HepG2 (cell line): ENCODE data around the gene TMEM256. TPM values are rescaled to one million over a fixed set of nuclear protein-coding genes. Genes with fewer than 3 reads are reported as not detected.

ENCODE experiments used
- ATF3 ChIP-seq: sonication (generic); formaldehyde crosslinking; IDR thresholded peaks from 2 replicates; pipeline ENCODE4 v1.4.0; 2020; ENCODE audit warnings: missing genetic modification reagents
- CBFB ChIP-seq: sonication (generic); formaldehyde crosslinking; IDR thresholded peaks from 2 replicates; pipeline ENCODE4 v1.4.0; 2020; ENCODE audit warnings: missing genetic modification reagents
- CREBL2 ChIP-seq: sonication (generic); formaldehyde crosslinking; IDR thresholded peaks from 2 replicates; pipeline ENCODE4 v1.8.1; 2023; ENCODE audit warnings: missing genetic modification reagents, mild to moderate bottlenecking, borderline replicate concordance
- DNMT3B ChIP-seq: conservative IDR thresholded peaks from 2 replicates; pipeline ENCODE4 v1.6.1; 2016; ENCODE audit warnings: missing biosample characterization, control low read depth
- FLYWCH1 ChIP-seq: sonication (generic); formaldehyde crosslinking; IDR thresholded peaks from 2 replicates; pipeline ENCODE4 v1.8.1; 2023; ENCODE audit warnings: mild to moderate bottlenecking, missing genetic modification reagents
- GPBP1L1 ChIP-seq: sonication (generic); formaldehyde crosslinking; IDR thresholded peaks from 2 replicates; pipeline ENCODE4 v1.5.0; 2020; ENCODE audit warnings: mild to moderate bottlenecking, missing genetic modification reagents
- HDAC1 ChIP-seq: sonication (generic); formaldehyde crosslinking; IDR thresholded peaks from 2 replicates; pipeline ENCODE4 v1.5.1; 2020; ENCODE audit warnings: mild to moderate bottlenecking, missing genetic modification reagents
- HNF4G ChIP-seq, 2 experiments: sonication (generic) in 1 of 2; formaldehyde crosslinking in 1 of 2; IDR thresholded peaks; 2 replicates each; pipeline versions ENCODE4 v1.4.0 to v1.6.1; 2011 to 2020; ENCODE audit warnings: borderline replicate concordance in 2 of 2, low read depth in 2 of 2, mild to moderate bottlenecking in 2 of 2, low read length in 1 of 2, missing genetic modification reagents in 1 of 2, moderate library complexity in 1 of 2
- IRF1 ChIP-seq: sonication (generic); formaldehyde crosslinking; IDR thresholded peaks from 2 replicates; pipeline ENCODE4 v1.4.0; 2020; ENCODE audit warnings: low read depth, mild to moderate bottlenecking, missing genetic modification reagents
- ISL2 ChIP-seq: sonication (generic); formaldehyde crosslinking; IDR thresholded peaks from 2 replicates; pipeline ENCODE4 v1.5.0; 2020; ENCODE audit warnings: missing genetic modification reagents
- JDP2 ChIP-seq: sonication (generic); formaldehyde crosslinking; IDR thresholded peaks from 2 replicates; pipeline ENCODE4 v1.8.1; 2022; ENCODE audit warnings: missing genetic modification reagents, borderline replicate concordance
- MXD1 ChIP-seq: sonication (generic); formaldehyde crosslinking; IDR thresholded peaks from 2 replicates; pipeline ENCODE4 v1.4.0; 2020; ENCODE audit warnings: mild to moderate bottlenecking, missing genetic modification reagents
- MXD3 ChIP-seq: IDR thresholded peaks from 2 replicates; pipeline ENCODE4 v1.6.1; 2016; ENCODE audit warnings: mild to moderate bottlenecking, missing biosample characterization, missing genetic modification reagents
- NR2F1 ChIP-seq, 2 experiments: fragments of 450-650 bp in 1 of 2; formaldehyde crosslinking in 1 of 2; IDR thresholded peaks; 2 replicates each; pipeline versions ENCODE4 v1.5.0 to v1.6.1; 2016 to 2020; ENCODE audit warnings: mild to moderate bottlenecking in 1 of 2, missing compliant biosample characterization in 1 of 2, missing genetic modification reagents in 1 of 2, moderate library complexity in 1 of 2
- POGZ ChIP-seq: sonication (generic); formaldehyde crosslinking; IDR thresholded peaks from 2 replicates; pipeline ENCODE4 v1.4.0; 2020; ENCODE audit warnings: mild to moderate bottlenecking, missing genetic modification reagents
- SCMH1 ChIP-seq: sonication (generic); formaldehyde crosslinking; IDR thresholded peaks from 2 replicates; pipeline ENCODE4 v1.9.0; 2021; ENCODE audit warnings: missing genetic modification reagents, mild to moderate bottlenecking, borderline replicate concordance
- SP140L ChIP-seq: sonication (generic); formaldehyde crosslinking; IDR thresholded peaks from 2 replicates; pipeline ENCODE4 v1.4.0; 2020; ENCODE audit warnings: missing genetic modification reagents, borderline replicate concordance
- SP2 ChIP-seq: sonication (generic); formaldehyde crosslinking; IDR thresholded peaks from 2 replicates; pipeline ENCODE4 v1.5.1; 2020; ENCODE audit warnings: mild to moderate bottlenecking, missing genetic modification reagents
- TBX2 ChIP-seq: sonication (generic); formaldehyde crosslinking; IDR thresholded peaks from 2 replicates; pipeline ENCODE4 v1.5.0; 2020; ENCODE audit warnings: missing genetic modification reagents, mild to moderate bottlenecking, borderline replicate concordance
- TSC22D2 ChIP-seq: sonication (generic); formaldehyde crosslinking; IDR thresholded peaks from 2 replicates; pipeline ENCODE4 v1.5.1; 2020; ENCODE audit warnings: missing genetic modification reagents, mild to moderate bottlenecking, borderline replicate concordance
- ZBTB42 ChIP-seq: sonication (generic); formaldehyde crosslinking; IDR thresholded peaks from 2 replicates; pipeline ENCODE4 v1.5.0; 2020; ENCODE audit warnings: mild to moderate bottlenecking, missing genetic modification reagents
- ZMYM3 ChIP-seq: sonication (generic); formaldehyde crosslinking; IDR thresholded peaks from 2 replicates; pipeline ENCODE4 v1.5.1; 2020; ENCODE audit warnings: mild to moderate bottlenecking, missing genetic modification reagents
- ZNF225 ChIP-seq: sonication (generic); formaldehyde crosslinking; IDR thresholded peaks from 2 replicates; pipeline ENCODE4 v1.4.0; 2020; ENCODE audit warnings: mild to moderate bottlenecking, missing genetic modification reagents
- ZNF333 ChIP-seq: sonication (generic); formaldehyde crosslinking; IDR thresholded peaks from 2 replicates; pipeline ENCODE4 v1.4.0; 2020; ENCODE audit warnings: mild to moderate bottlenecking, missing genetic modification reagents, borderline replicate concordance
- ZNF605 ChIP-seq: sonication (generic); formaldehyde crosslinking; IDR thresholded peaks from 2 replicates; pipeline ENCODE4 v1.8.0; 2022; ENCODE audit warnings: mild to moderate bottlenecking, missing genetic modification reagents
- ZNF775 ChIP-seq: sonication (generic); formaldehyde crosslinking; IDR thresholded peaks from 2 replicates; pipeline ENCODE4 v1.4.0; 2020; ENCODE audit warnings: missing genetic modification reagents, mild to moderate bottlenecking, moderate library complexity, borderline replicate concordance
- ZNF883 ChIP-seq: sonication (generic); formaldehyde crosslinking; IDR thresholded peaks from 2 replicates; pipeline ENCODE4 v1.5.1; 2020; ENCODE audit warnings: mild to moderate bottlenecking, missing genetic modification reagents; ENCODE audit errors: not compliant biosample characterization
- polyA plus RNA-seq, 8 experiments: library from polyadenylated mRNA; depleted of rRNA in 3 of 8; stranded (reverse) in 7 of 8; unstranded in 1 of 8; fragments of >200 nt; fragmentation: Illumina TruSeq in 4 of 8; extraction: Trizol in 4 of 8; gene quantifications; 2 replicates each; pipeline versions ENCODE4 v1.2.1 to v1.2.3, GENCODE V29; 2011 to 2016; ENCODE audit warnings: low read depth in 4 of 8, missing spikeins in 1 of 8, mixed read lengths in 1 of 8; ENCODE audit not compliant: insufficient read depth in 1 of 8
- total RNA-seq, 5 experiments: library from RNA; depleted of rRNA; stranded (reverse); fragments of >200 nt; fragmentation: Illumina TruSeq; extraction: Trizol; gene quantifications; 2 replicates each; pipeline ENCODE4 v1.2.3, GENCODE V29; 2016; ENCODE audit warnings: low read depth in 1 of 5

Gene TMEM256
- total and polyA plus RNA-seq, 2 of the 13 experiments (the other 11 are each of a cell fraction or from before 2014, with no cell fraction given): 231 to 252 TPM

GRCh38 chr17:7403977-7404736 is at the start of gene TMEM256 (continued):
- TF ChIP-seq JDP2 (CRISPR knock-in tag) (no peak), ZNF775 (CRISPR knock-in tag) (no peak), TSC22D2 (no peak), SCMH1 (no peak), SP140L (CRISPR knock-in tag) (no peak), NR2F1 (CRISPR knock-in tag; IDR thresholded peaks at IDR 0.05) (no peak), CREBL2 (CRISPR knock-in tag) (no peak), CBFB (CRISPR knock-in tag) (no peak), MXD1 (CRISPR knock-in tag) (no peak), ZNF605 (CRISPR knock-in tag) (peak; percentile 47; the same call in 1 of the 2 replicates), SP2 (CRISPR knock-in tag) (peak; percentile 81), IRF1 (CRISPR knock-in tag) (no peak), MXD3 (CRISPR knock-in tag) (no peak), GPBP1L1 (no peak), ZNF225 (no peak), ZMYM3 (no peak), ZBTB42 (0 out of 2 replicates have a peak, but pooled peaks have one; percentile 14), TBX2 (CRISPR knock-in tag) (peak; percentile 46), FLYWCH1 (CRISPR knock-in tag) (no peak), ZNF883 (CRISPR knock-in tag) (no peak), POGZ (CRISPR knock-in tag) (no peak), ISL2 (CRISPR knock-in tag) (peak; percentile 43; the same call in 1 of the 2 replicates), HDAC1 (CRISPR knock-in tag) (peak; percentile 22; the same call in 1 of the 2 replicates), DNMT3B (CRISPR knock-in tag) (no peak), HNF4G (IDR thresholded peaks at IDR 0.05; ENCODE audit: borderline replicate concordance, low read depth, low read length) (no peak), HNF4G (CRISPR knock-in tag; IDR thresholded peaks at IDR 0.05; ENCODE audit: borderline replicate concordance, low read depth) (no peak), ZNF333 (CRISPR knock-in tag) (no peak), ATF3 (0 out of 2 replicates have a peak, but pooled peaks have one; percentile 16)
